ENCODE measurements around the gene ID3. TPM values are rescaled to one million over a fixed set of nuclear protein-coding genes. Genes with fewer than 3 reads are reported as not detected.

ID3 gene
- total and polyA plus RNA-seq, 2 of the 8 experiments (the other 6 are each of a cell fraction or from before 2014, with no cell fraction given), result 240 to 304 TPM

DNA sequence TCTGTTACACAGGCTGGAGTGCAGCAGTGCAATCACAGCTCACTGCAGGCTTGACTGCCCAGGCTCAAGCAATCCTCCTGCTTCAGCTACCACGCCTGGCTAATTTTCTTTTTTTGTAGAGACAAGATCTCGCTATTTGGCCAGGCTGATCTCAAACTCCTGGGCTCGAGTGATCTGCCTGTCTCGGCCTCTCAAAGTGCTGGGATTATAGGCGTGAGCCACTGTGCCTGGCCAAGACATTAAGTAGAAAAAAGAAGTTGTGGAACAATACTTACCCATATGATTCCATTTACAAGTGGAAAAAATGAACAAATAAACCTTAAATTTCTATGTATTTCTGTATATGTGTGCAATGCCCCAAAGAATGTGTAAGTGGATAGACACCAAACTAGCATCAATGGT is 30.3 kb upstream of the ID3 start:
- Histone ChIP-seq H2AK5ac (ENCODE audit: low read depth, low read length) (no peak overlapping the region), H3K23me2 (ENCODE audit: low read depth, low read length) (no peaks in the 10 kb centered on the region; the same call in 1 of the 2 replicates), H4K20me1 (replicated peaks in 1 of 2; ENCODE audit: control insufficient read depth in 1 of 2, insufficient read depth in 2 of 2, low read length in 2 of 2) (no peaks in the 10 kb centered on the region), H3K23ac (ENCODE audit: insufficient read length) (no peak overlapping the region), H3K4me3 (ENCODE audit: extremely low read depth in 1 of 4, insufficient read depth in 2 of 4, low read depth in 3 of 4, low read length in 4 of 4) (no peak overlapping the region), H3K36me3 (ENCODE audit: control insufficient read depth in 2 of 4, insufficient read depth in 4 of 4, low read length in 3 of 4) (no peaks in the 10 kb centered on the region), H3K4ac (replicated peaks; ENCODE audit: insufficient read length, low read depth, low read length) (no peak overlapping the region), H3K14ac (ENCODE audit: insufficient read length) (no peak overlapping the region), H3K79me2 (ENCODE audit: control insufficient read depth in 1 of 2, insufficient read depth in 2 of 2, low read length in 2 of 2) (no peaks in the 10 kb centered on the region), H3K4me2 (ENCODE audit: insufficient read depth in 1 of 2, low read depth in 2 of 2, low read length in 2 of 2) (no peak overlapping the region), H3K27ac (ENCODE audit: low read depth, low read length) (no peak overlapping the region), H2BK5ac (ENCODE audit: low read depth, low read length) (no peak overlapping the region), H4K5ac (ENCODE audit: insufficient read length, low read depth, low read length) (no peak overlapping the region), H3K56ac (replicated peaks; ENCODE audit: insufficient read length, low read depth, low read length) (no peak overlapping the region), H3K9me3 (ENCODE audit: insufficient read depth in 2 of 2, low read depth in 1 of 2, low read length in 1 of 2) (no peaks in the 10 kb centered on the region), H2BK120ac (replicated peaks; ENCODE audit: low read depth, low read length) (no peak overlapping the region), H2BK20ac (ENCODE audit: low read length) (no peak overlapping the region), H2BK12ac (ENCODE audit: low read depth, low read length) (no peak overlapping the region), H4K8ac (ENCODE audit: extremely low read depth, insufficient read depth, low read length) (no peak overlapping the region), H3K4me1 (replicated peaks in 1 of 4; ENCODE audit: control insufficient read depth in 3 of 4, insufficient read depth in 4 of 4, low read length in 3 of 4) (peaks cover 0 to 9% (median 5%) of the 10 kb centered on the region in 4 experiments; a peak in 3 of 7 replicates), H3K79me1 (ENCODE audit: low read depth, low read length) (no peaks in the 10 kb centered on the region), H2BK15ac (ENCODE audit: low read length) (no peak overlapping the region), H3K27me3 (replicated peaks in 1 of 4; ENCODE audit: control insufficient read depth in 3 of 4, extremely low read depth in 1 of 4, insufficient read depth in 3 of 4, low read length in 3 of 4) (no peaks in the 10 kb centered on the region), H2AFZ (ENCODE audit: low read length) (no peak overlapping the region), H4K91ac (replicated peaks; ENCODE audit: insufficient read length, low read length) (no peak overlapping the region), H3K9ac (replicated peaks in 1 of 4; ENCODE audit: extremely low read depth in 1 of 4, low read depth in 3 of 4, low read length in 3 of 4) (no peak overlapping the region), H3K18ac (ENCODE audit: extremely low read depth, low read length) (no peak overlapping the region)
- FAIRE-seq (no peak), DNase-seq (ENCODE audit: low read depth in 1 of 2, low spot score in 2 of 2) (no peak)
- TF ChIP-seq BRCA1 (IDR thresholded peaks at IDR 0.05; ENCODE audit: low read depth, low read length) (no peak), CTCF (IDR thresholded peaks at IDR 0.05; ENCODE audit: control extremely low read depth in 1 of 3, insufficient read depth in 1 of 3, low read depth in 1 of 3, low read length in 3 of 3) (no peak), JUND (IDR thresholded peaks at IDR 0.05; ENCODE audit: low read length) (no peak), POLR2AphosphoS5 (IDR thresholded peaks at IDR 0.05; ENCODE audit: low read depth, low read length) (no peak), CTBP2 (IDR thresholded peaks at IDR 0.05; ENCODE audit: borderline replicate concordance, insufficient read depth, insufficient read length, low read length) (no peak), EP300 (IDR thresholded peaks at IDR 0.05; ENCODE audit: borderline replicate concordance in 1 of 2, low read depth in 2 of 2, low read length in 2 of 2) (no peak), SP1 (IDR thresholded peaks at IDR 0.05; ENCODE audit: low read depth, low read length) (no peak), SIRT6 (IDR thresholded peaks at IDR 0.05; ENCODE audit: low read length) (no peak)
- WGBS, 2 experiments (ENCODE audit: extremely low coverage in 1 of 2, insufficient coverage in 1 of 2, insufficient read length in 1 of 2, insufficient replicate concordance in 2 of 2, low coverage in 1 of 2, low lambda C conversion rate in 2 of 2, missing lambda C conversion rate in 1 of 2), result 95% methylated on average over 5 of the region's 5 CpGs; no CpG with 5 or more reads in 1 of the 2 experiments
- POLR2A ChIA-PET (ENCODE audit: partially characterized antibody), result interaction anchor here (0.7 to 26.0 kb wide), 4 partner anchors 9 to 31 kb away, joined by 3 to 547 read pairs (median 8); partner anchors contain the start of gene ID3
- CTCF ChIA-PET (ENCODE audit: partially characterized antibody), result interaction anchor here (0.8 to 4.3 kb wide), 4 partner anchors 10 to 45 kb away, joined by 3 to 32 read pairs (median 4); no protein-coding TSS in a partner anchor

Data from H1 (cell line).